ENCODE data around the gene NOTCH4.

DNA sequence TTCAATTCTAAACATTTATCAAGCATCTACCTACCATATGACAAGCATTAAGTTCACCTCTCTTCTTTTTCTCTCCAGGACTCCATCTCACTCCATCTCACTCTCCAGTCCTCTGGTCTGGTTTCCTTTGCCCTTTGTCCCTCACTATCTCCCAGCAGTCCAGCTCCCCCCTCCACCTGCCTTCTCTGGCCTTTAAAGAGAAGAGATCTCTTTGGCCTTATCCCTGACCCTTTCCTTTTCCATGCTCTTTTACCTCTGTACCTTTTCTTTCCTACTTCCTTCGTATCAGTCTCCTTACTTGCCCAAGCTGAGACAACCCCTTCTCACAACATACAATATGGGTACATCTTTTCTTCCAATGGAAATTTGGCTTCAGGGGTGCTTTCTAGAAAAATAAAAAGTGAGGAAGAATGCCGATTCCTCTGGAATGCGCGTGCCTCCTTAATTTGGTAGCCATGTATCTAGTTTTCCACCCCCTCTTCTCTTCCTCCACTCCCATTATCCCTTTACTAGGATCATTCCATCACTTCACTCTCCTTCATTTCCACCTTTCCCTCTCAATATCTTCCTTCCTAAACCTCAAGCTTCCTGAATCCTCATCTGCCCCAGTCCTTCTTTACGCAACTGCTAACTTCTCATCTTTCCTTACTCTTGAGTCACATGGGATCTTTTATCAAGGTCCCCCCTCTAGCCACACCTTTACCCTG lies 47.2 kb downstream of the NOTCH4 start:
- TF ChIP-seq, protein P1, sequence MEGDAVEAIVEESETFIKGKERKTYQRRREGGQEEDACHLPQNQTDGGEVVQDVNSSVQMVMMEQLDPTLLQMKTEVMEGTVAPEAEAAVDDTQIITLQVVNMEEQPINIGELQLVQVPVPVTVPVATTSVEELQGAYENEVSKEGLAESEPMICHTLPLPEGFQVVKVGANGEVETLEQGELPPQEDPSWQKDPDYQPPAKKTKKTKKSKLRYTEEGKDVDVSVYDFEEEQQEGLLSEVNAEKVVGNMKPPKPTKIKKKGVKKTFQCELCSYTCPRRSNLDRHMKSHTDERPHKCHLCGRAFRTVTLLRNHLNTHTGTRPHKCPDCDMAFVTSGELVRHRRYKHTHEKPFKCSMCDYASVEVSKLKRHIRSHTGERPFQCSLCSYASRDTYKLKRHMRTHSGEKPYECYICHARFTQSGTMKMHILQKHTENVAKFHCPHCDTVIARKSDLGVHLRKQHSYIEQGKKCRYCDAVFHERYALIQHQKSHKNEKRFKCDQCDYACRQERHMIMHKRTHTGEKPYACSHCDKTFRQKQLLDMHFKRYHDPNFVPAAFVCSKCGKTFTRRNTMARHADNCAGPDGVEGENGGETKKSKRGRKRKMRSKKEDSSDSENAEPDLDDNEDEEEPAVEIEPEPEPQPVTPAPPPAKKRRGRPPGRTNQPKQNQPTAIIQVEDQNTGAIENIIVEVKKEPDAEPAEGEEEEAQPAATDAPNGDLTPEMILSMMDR (IDR thresholded peaks at IDR 0.05; ENCODE audit: low read depth, low read length): no peak
- TF ChIP-seq EZH2phosphoT487 (IDR thresholded peaks at IDR 0.05; ENCODE audit: low read depth): no peak
